Measurements from ENCODE around the gene PRMT7. TPM values are rescaled to one million over a fixed set of nuclear protein-coding genes. Genes with fewer than 3 reads are reported as not detected.

Gene PRMT7
- total and polyA plus RNA-seq, 2 experiments from 2014 or later: 56.6 to 110 TPM

DNA sequence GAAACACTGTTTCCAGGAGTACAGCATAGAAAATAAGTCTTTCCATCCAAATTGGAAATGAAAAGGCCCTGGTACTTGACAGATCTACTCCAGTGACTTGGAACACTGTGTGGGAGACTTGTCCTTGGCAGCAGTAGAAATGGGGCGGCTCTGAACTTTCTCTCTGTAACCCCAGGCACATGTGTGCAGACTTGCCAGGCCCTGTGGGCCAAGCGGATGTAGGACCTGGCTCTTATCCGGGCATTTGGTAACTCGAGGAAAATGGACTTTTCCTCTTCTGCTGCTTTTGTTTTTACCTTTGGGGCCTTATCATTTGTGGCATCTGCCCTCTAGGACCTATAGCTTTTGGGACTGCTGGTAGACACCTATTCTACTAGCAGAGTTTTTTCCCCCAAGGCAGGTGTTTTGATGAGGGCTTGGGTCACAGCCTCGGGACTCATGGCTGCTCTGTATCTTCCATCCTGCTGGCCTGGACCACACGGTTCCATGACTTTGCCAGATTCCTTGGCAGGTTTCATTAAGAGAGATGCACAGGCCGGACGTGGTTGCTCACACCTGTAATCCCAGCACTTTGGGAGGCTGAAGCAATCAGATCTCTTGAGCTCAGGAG, 94.0 kb downstream of the PRMT7 start:
- H3K4me1 ChIP-seq (ENCODE audit: low read depth): no peaks in the 10 kb centered on the region
- no peak overlapping the region for H3K4me3 ChIP-seq
- TF ChIP-seq, protein P1, sequence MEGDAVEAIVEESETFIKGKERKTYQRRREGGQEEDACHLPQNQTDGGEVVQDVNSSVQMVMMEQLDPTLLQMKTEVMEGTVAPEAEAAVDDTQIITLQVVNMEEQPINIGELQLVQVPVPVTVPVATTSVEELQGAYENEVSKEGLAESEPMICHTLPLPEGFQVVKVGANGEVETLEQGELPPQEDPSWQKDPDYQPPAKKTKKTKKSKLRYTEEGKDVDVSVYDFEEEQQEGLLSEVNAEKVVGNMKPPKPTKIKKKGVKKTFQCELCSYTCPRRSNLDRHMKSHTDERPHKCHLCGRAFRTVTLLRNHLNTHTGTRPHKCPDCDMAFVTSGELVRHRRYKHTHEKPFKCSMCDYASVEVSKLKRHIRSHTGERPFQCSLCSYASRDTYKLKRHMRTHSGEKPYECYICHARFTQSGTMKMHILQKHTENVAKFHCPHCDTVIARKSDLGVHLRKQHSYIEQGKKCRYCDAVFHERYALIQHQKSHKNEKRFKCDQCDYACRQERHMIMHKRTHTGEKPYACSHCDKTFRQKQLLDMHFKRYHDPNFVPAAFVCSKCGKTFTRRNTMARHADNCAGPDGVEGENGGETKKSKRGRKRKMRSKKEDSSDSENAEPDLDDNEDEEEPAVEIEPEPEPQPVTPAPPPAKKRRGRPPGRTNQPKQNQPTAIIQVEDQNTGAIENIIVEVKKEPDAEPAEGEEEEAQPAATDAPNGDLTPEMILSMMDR (IDR thresholded peaks at IDR 0.05; ENCODE audit: low read depth, low read length): no peak
- no peaks in the 10 kb centered on the region for H3K9me3 ChIP-seq (ENCODE audit: low read depth)
- no peaks in the 10 kb centered on the region for H3K27me3 ChIP-seq
- H3K36me3 ChIP-seq: no peaks in the 10 kb centered on the region
- DNase-seq (ENCODE audit: low read depth in 1 of 2, low spot score in 1 of 2): no peak
- H3K27ac ChIP-seq: no peak overlapping the region

DNA sequence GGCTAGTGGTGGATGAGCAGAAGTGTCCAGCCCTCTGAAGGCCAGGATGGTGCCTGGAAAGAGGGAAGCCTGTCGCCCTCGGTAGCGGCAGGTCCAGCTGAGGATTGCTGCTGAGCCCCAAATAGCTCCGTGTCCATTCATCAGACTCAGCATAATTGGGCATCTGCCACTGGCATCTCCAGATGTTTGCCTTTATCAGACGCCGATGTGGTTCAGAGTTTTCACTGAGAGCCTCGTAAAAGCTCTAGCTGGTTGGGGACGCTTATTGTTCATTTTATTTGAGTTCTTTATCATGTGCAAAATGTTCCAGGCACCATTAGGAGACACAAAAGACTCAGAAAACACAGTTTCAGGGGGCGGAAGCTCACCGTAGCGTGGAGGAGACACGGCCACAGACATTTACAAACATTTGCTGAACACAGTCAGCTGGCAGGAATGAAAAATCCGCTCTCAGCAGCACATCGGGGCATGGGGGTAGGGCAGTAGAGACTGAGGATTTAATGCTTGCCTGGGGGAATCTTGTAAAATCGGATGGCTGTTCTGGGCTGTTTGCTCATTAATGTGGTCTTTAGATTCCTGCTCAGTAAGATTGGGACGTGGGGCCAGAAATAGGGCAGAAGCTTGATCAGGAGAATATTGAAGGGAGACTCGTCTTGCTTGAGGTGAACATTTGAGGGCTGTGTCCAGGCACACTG, 95.8 kb downstream of the PRMT7 start:
- H3K9me3 ChIP-seq (ENCODE audit: low read depth): no peaks in the 10 kb centered on the region
- no peak overlapping the region for H3K4me3 ChIP-seq
- H3K27ac ChIP-seq: no peak overlapping the region
- H3K4me1 ChIP-seq (ENCODE audit: low read depth): no peaks in the 10 kb centered on the region
- TF ChIP-seq, protein P1 (IDR thresholded peaks at IDR 0.05; ENCODE audit: low read depth, low read length): no peak
- DNase-seq (ENCODE audit: low read depth in 1 of 2, low spot score in 1 of 2): no peak
- H3K27me3 ChIP-seq: no peaks in the 10 kb centered on the region
- no peaks in the 10 kb centered on the region for H3K36me3 ChIP-seq

Other genes with a start within 250 kb of the PRMT7 start
- 21.8 and 26.2 TPM in 2 replicates for gene NFATC3, start 225.6 kb upstream of the PRMT7 start, total RNA-seq
- gene NFATC3, start 225.6 kb upstream of the PRMT7 start, polyA plus RNA-seq: 13.6 and 16.1 TPM in 2 replicates
- 0.60 and 2.8 TPM in 2 replicates for gene ESRP2, start 74.9 kb upstream of the PRMT7 start, total RNA-seq
- 1.8 and 3.1 TPM in 2 replicates for gene ESRP2, start 74.9 kb upstream of the PRMT7 start, polyA plus RNA-seq
- 18.0 and 19.8 TPM in 2 replicates for gene PLA2G15, start 65.6 kb upstream of the PRMT7 start, total RNA-seq
- gene PLA2G15, start 65.6 kb upstream of the PRMT7 start, polyA plus RNA-seq: 17.1 and 17.5 TPM in 2 replicates
- 13.5 and 14.3 TPM in 2 replicates for gene SLC7A6, start 46.5 kb upstream of the PRMT7 start, total RNA-seq
- gene SLC7A6, start 46.5 kb upstream of the PRMT7 start, polyA plus RNA-seq: 11.5 and 17.1 TPM in 2 replicates
- 12.8 and 24.3 TPM in 2 replicates for gene SLC7A6OS, start 73 bp upstream of the PRMT7 start, total RNA-seq
- gene SLC7A6OS, start 73 bp upstream of the PRMT7 start, polyA plus RNA-seq: 18.4 and 24.4 TPM in 2 replicates
- 0.27 TPM in 1 of 2 replicates, not detected in the other for gene SMPD3, start 137.5 kb downstream of the PRMT7 start, total RNA-seq
- 1.5 and 2.8 TPM in 2 replicates for gene SMPD3, start 137.5 kb downstream of the PRMT7 start, polyA plus RNA-seq
- 69.3 TPM in 2 replicates for gene ZFP90, start 228.3 kb downstream of the PRMT7 start, total RNA-seq
- gene ZFP90, start 228.3 kb downstream of the PRMT7 start, polyA plus RNA-seq: 29.1 and 33.5 TPM in 2 replicates

Data from cardiac muscle cell (in vitro differentiated cells and primary cell).